Measurements from ENCODE around the gene TMEM145.

TMEM145 gene

GRCh38 chr19:42277821-42278451 is 35.2 kb upstream of the TMEM145 start:
- in situ Hi-C loops (cut with MboI; ENCODE audit: low sequenced_read_pairs, unreplicated experiment) = no loop called here
- TF ChIP-seq CTCF (IDR thresholded peaks at IDR 0.05; ENCODE audit: borderline replicate concordance, control extremely low read depth, extremely low read depth, insufficient read depth, missing control alignments) = no peak

GRCh38 chr19:42278452-42279154 is 34.5 kb upstream of the TMEM145 start:
- no peak for TF ChIP-seq CTCF (IDR thresholded peaks at IDR 0.05; ENCODE audit: borderline replicate concordance, control extremely low read depth, extremely low read depth, insufficient read depth, missing control alignments)
- DNase-seq (ENCODE audit: low spot score) = no peak
- in situ Hi-C loops (cut with MboI; ENCODE audit: low sequenced_read_pairs, unreplicated experiment) = no loop called here

More at GRCh38 chr19:42277821-42278451, 35.2 kb upstream of the TMEM145 start:
- DNase-seq (ENCODE audit: low spot score) = no peak

- DNase-seq (ENCODE audit: low spot score) = no peak
- no peak for TF ChIP-seq CTCF (IDR thresholded peaks at IDR 0.05; ENCODE audit: borderline replicate concordance, control extremely low read depth, extremely low read depth, insufficient read depth, missing control alignments)
- in situ Hi-C loops (cut with MboI; ENCODE audit: low sequenced_read_pairs, unreplicated experiment) = no loop called here
These were observed 33.8 kb upstream of the TMEM145 start for GRCh38 chr19:42279155-42279901.

- peak; percentile 93 for DNase-seq (ENCODE audit: low spot score)
- peak; percentile 94 for TF ChIP-seq CTCF (IDR thresholded peaks at IDR 0.05; ENCODE audit: borderline replicate concordance, control extremely low read depth, extremely low read depth, insufficient read depth, missing control alignments)
- in situ Hi-C loops (cut with MboI; ENCODE audit: low sequenced_read_pairs, unreplicated experiment) = no loop called here
These were observed 33.0 kb upstream of the TMEM145 start for GRCh38 chr19:42279902-42280814.

- no peak for TF ChIP-seq CTCF (IDR thresholded peaks at IDR 0.05; ENCODE audit: borderline replicate concordance, control extremely low read depth, extremely low read depth, insufficient read depth, missing control alignments)
- DNase-seq (ENCODE audit: low spot score) = no peak
- in situ Hi-C loops (cut with MboI; ENCODE audit: low sequenced_read_pairs, unreplicated experiment) = no loop called here
These were observed 32.3 kb upstream of the TMEM145 start for GRCh38 chr19:42280815-42281145.
